Measurements from ENCODE around the gene HID1. TPM values are rescaled to one million over a fixed set of nuclear protein-coding genes. Genes with fewer than 3 reads are reported as not detected.

HID1 gene
- total and polyA plus RNA-seq, 9 of the 15 experiments (the other 6 are each of a cell fraction or from before 2014, with no cell fraction given) = 0.14 to 2.1 (median 0.54) TPM; not detected in 2

DNA sequence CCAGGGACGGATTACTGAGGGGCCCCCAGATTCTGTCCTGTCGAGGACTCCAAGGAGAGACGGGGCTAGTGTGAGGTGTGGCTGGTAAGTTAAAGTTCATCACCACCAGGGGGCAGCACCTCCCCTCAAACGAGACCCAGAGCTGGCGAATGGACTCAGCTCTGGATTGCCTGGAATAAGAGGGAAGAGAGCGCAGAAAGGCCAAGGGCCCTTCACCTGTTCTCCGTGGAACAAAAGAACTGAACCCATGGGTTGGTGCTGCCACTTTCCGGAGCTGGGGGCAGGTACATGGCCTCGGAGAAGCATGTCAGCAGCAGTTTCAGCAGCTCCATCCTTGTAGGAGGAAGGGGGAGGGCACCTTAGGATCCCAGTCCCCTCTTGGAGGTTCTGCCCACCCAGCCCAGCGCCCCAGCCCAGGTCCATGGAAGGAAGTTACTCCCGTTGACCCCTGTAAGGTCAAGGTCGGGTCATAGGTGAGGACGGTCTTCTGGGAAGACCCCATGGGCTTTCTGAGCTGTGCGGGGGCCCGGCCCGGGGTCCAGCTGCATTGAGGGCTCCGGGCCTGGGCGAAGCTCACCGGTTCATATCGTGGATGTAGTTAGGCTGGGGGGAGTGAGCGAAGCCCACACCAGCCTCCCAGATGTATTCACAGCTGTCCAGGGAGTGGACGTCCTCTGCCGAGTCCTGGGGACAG, 10.8 kb downstream of the HID1 start (continued):
- no peak for TF ChIP-seq PRMT5 (CRISPR knock-in tag; IDR thresholded peaks at IDR 0.05)
- TF ChIP-seq RAD21 (CRISPR knock-in tag; conservative IDR thresholded peaks at IDR 0.05 in 1 of 2, IDR thresholded peaks at IDR 0.05 in 1 of 2) = peak; percentile 96 to 99
- TF ChIP-seq, protein P1, sequence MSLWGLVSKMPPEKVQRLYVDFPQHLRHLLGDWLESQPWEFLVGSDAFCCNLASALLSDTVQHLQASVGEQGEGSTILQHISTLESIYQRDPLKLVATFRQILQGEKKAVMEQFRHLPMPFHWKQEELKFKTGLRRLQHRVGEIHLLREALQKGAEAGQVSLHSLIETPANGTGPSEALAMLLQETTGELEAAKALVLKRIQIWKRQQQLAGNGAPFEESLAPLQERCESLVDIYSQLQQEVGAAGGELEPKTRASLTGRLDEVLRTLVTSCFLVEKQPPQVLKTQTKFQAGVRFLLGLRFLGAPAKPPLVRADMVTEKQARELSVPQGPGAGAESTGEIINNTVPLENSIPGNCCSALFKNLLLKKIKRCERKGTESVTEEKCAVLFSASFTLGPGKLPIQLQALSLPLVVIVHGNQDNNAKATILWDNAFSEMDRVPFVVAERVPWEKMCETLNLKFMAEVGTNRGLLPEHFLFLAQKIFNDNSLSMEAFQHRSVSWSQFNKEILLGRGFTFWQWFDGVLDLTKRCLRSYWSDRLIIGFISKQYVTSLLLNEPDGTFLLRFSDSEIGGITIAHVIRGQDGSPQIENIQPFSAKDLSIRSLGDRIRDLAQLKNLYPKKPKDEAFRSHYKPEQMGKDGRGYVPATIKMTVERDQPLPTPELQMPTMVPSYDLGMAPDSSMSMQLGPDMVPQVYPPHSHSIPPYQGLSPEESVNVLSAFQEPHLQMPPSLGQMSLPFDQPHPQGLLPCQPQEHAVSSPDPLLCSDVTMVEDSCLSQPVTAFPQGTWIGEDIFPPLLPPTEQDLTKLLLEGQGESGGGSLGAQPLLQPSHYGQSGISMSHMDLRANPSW (CRISPR knock-in tag; IDR thresholded peaks at IDR 0.05) = no peak
- peak; percentile 29 for TF ChIP-seq TBP (optimal IDR thresholded peaks at IDR 0.05; ENCODE audit: low read depth, low read length)
- peak; percentile 83; the same call in 1 of the 2 replicates for TF ChIP-seq CC2D1A (IDR thresholded peaks at IDR 0.05)
- TF ChIP-seq, protein P2, sequence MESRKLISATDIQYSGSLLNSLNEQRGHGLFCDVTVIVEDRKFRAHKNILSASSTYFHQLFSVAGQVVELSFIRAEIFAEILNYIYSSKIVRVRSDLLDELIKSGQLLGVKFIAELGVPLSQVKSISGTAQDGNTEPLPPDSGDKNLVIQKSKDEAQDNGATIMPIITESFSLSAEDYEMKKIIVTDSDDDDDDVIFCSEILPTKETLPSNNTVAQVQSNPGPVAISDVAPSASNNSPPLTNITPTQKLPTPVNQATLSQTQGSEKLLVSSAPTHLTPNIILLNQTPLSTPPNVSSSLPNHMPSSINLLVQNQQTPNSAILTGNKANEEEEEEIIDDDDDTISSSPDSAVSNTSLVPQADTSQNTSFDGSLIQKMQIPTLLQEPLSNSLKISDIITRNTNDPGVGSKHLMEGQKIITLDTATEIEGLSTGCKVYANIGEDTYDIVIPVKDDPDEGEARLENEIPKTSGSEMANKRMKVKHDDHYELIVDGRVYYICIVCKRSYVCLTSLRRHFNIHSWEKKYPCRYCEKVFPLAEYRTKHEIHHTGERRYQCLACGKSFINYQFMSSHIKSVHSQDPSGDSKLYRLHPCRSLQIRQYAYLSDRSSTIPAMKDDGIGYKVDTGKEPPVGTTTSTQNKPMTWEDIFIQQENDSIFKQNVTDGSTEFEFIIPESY (CRISPR knock-in tag; IDR thresholded peaks at IDR 0.05) = peak; percentile 35; the same call in 1 of the 2 replicates
- peak; percentile 89 for TF ChIP-seq SMC3 (conservative IDR thresholded peaks at IDR 0.05; ENCODE audit: insufficient read depth, low read depth, low read length)
- TF ChIP-seq RCOR1 (IDR thresholded peaks at IDR 0.05; ENCODE audit: borderline replicate concordance in 1 of 2, low read depth in 2 of 2, low read length in 2 of 2) = 0 out of 4 replicates have a peak, but pooled peaks of 1 of the 2 experiments have one; percentile 10
- no peak for TF ChIP-seq GMEB1 (CRISPR knock-in tag; IDR thresholded peaks at IDR 0.05)
- TF ChIP-seq, protein P3, sequence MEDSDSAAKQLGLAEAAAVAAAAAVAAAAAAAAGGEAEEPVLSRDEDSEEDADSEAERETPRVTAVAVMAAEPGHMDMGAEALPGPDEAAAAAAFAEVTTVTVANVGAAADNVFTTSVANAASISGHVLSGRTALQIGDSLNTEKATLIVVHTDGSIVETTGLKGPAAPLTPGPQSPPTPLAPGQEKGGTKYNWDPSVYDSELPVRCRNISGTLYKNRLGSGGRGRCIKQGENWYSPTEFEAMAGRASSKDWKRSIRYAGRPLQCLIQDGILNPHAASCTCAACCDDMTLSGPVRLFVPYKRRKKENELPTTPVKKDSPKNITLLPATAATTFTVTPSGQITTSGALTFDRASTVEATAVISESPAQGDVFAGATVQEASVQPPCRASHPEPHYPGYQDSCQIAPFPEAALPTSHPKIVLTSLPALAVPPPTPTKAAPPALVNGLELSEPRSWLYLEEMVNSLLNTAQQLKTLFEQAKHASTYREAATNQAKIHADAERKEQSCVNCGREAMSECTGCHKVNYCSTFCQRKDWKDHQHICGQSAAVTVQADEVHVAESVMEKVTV (CRISPR knock-in tag; IDR thresholded peaks at IDR 0.05) = peak; percentile 91
- peak; percentile 53; the same call in 1 of the 2 replicates for TF ChIP-seq RB1 (IDR thresholded peaks at IDR 0.05; ENCODE audit: low read depth)
